ENCODE measurements around the gene RAG1. TPM values are rescaled to one million over a fixed set of nuclear protein-coding genes. Genes with fewer than 3 reads are reported as not detected.

The RAG1 gene
- total and polyA plus RNA-seq, 2 of the 8 experiments (the other 6 are each of a cell fraction or from before 2014, with no cell fraction given): 0.14 to 0.58 TPM

GRCh38 chr11:36588099-36588498 is 20.3 kb downstream of the RAG1 start:
- ChIA-PET CTCF (ENCODE audit: partially characterized antibody) (interaction anchor here (0.8 to 3.6 kb wide), 2 partner anchors 11 to 24 kb away, joined by 5 to 14 read pairs; no protein-coding TSS in a partner anchor), POLR2A (ENCODE audit: partially characterized antibody) (no interaction called here)
- no peak overlapping the region for H4K91ac ChIP-seq (replicated peaks; ENCODE audit: insufficient read length, low read length)
- H3K36me3 ChIP-seq (ENCODE audit: control insufficient read depth in 2 of 4, insufficient read depth in 4 of 4, low read length in 3 of 4): no peaks in the 10 kb centered on the region
- H2BK5ac ChIP-seq (ENCODE audit: low read depth, low read length): no peak overlapping the region
- H3K56ac ChIP-seq (replicated peaks; ENCODE audit: insufficient read length, low read depth, low read length): no peak overlapping the region
- no peak overlapping the region for H4K8ac ChIP-seq (ENCODE audit: extremely low read depth, insufficient read depth, low read length)
- no peak overlapping the region for H3K23ac ChIP-seq (ENCODE audit: insufficient read length)
- no peak overlapping the region for H3K4me3 ChIP-seq (ENCODE audit: extremely low read depth in 1 of 4, insufficient read depth in 2 of 4, low read depth in 3 of 4, low read length in 4 of 4)
- H3K14ac ChIP-seq (ENCODE audit: insufficient read length): no peak overlapping the region
- H3K27me3 ChIP-seq (replicated peaks in 1 of 4; ENCODE audit: control insufficient read depth in 3 of 4, extremely low read depth in 1 of 4, insufficient read depth in 3 of 4, low read length in 3 of 4): peaks cover 0 to 4% (median 2%) of the 10 kb centered on the region in 4 experiments; a peak in 4 of 7 replicates
- H2BK120ac ChIP-seq (replicated peaks; ENCODE audit: low read depth, low read length): no peak overlapping the region
- FAIRE-seq: no peak
- H3K9me3 ChIP-seq (ENCODE audit: insufficient read depth in 2 of 2, low read depth in 1 of 2, low read length in 1 of 2): no peaks in the 10 kb centered on the region
- no peaks in the 10 kb centered on the region for H3K79me1 ChIP-seq (ENCODE audit: low read depth, low read length)
- H2BK12ac ChIP-seq (ENCODE audit: low read depth, low read length): no peak overlapping the region
- H3K4ac ChIP-seq (replicated peaks; ENCODE audit: insufficient read length, low read depth, low read length): no peak overlapping the region
- H3K9ac ChIP-seq (replicated peaks in 1 of 4; ENCODE audit: extremely low read depth in 1 of 4, low read depth in 3 of 4, low read length in 3 of 4): no peak overlapping the region
- H2AK5ac ChIP-seq (ENCODE audit: low read depth, low read length): no peak overlapping the region
- H3K4me2 ChIP-seq (ENCODE audit: insufficient read depth in 1 of 2, low read depth in 2 of 2, low read length in 2 of 2): no peak overlapping the region
- H4K5ac ChIP-seq (ENCODE audit: insufficient read length, low read depth, low read length): no peak overlapping the region
- H4K20me1 ChIP-seq (replicated peaks in 1 of 2; ENCODE audit: control insufficient read depth in 1 of 2, insufficient read depth in 2 of 2, low read length in 2 of 2): no peaks in the 10 kb centered on the region
- H2BK15ac ChIP-seq (ENCODE audit: low read length): no peak overlapping the region
- no peak overlapping the region for H3K27ac ChIP-seq (ENCODE audit: low read depth, low read length)
- no peak for DNase-seq (ENCODE audit: low read depth in 1 of 2, low spot score in 2 of 2)
- H2BK20ac ChIP-seq (ENCODE audit: low read length): no peak overlapping the region
- 80% methylated on average over 1 of the region's 1 CpG; no CpG with 5 or more reads in 1 of the 2 experiments for WGBS, 2 experiments (ENCODE audit: extremely low coverage in 1 of 2, insufficient coverage in 1 of 2, insufficient read length in 1 of 2, insufficient replicate concordance in 2 of 2, low coverage in 1 of 2, low lambda C conversion rate in 2 of 2, missing lambda C conversion rate in 1 of 2)
- H3K79me2 ChIP-seq (ENCODE audit: control insufficient read depth in 1 of 2, insufficient read depth in 2 of 2, low read length in 2 of 2): no peaks in the 10 kb centered on the region
- H3K18ac ChIP-seq (ENCODE audit: extremely low read depth, low read length): no peak overlapping the region
- H3K23me2 ChIP-seq (ENCODE audit: low read depth, low read length): no peaks in the 10 kb centered on the region; the same call in 1 of the 2 replicates
- H3K4me1 ChIP-seq (replicated peaks in 1 of 4; ENCODE audit: control insufficient read depth in 3 of 4, insufficient read depth in 4 of 4, low read length in 3 of 4): no peaks in the 10 kb centered on the region
- no peak overlapping the region for H2AFZ ChIP-seq (ENCODE audit: low read length)
- TF ChIP-seq POLR2A (IDR thresholded peaks at IDR 0.05; ENCODE audit: control extremely low read depth in 1 of 2, low read depth in 2 of 2, low read length in 2 of 2) (no peak), EZH2 (IDR thresholded peaks at IDR 0.05; ENCODE audit: low read depth, low read length, severe bottlenecking) (no peak), SUZ12 (IDR thresholded peaks at IDR 0.05; ENCODE audit: low read length) (no peak), BCL11A (IDR thresholded peaks at IDR 0.05; ENCODE audit: low read depth in 2 of 2, low read length in 2 of 2) (no peak), MAX (IDR thresholded peaks at IDR 0.05) (no peak), CBX8 (IDR thresholded peaks at IDR 0.05; ENCODE audit: borderline replicate concordance, low read depth, low read length) (no peak), CHD2 (IDR thresholded peaks at IDR 0.05; ENCODE audit: low read length) (no peak), YY1 (IDR thresholded peaks at IDR 0.05; ENCODE audit: low read depth, low read length) (no peak), TEAD4 (IDR thresholded peaks at IDR 0.05; ENCODE audit: low read depth, low read length) (no peak), TAF7 (optimal IDR thresholded peaks at IDR 0.05; ENCODE audit: borderline replicate concordance, low read depth, low read length) (no peak), RXRA (IDR thresholded peaks at IDR 0.05; ENCODE audit: insufficient read depth, low read depth, low read length) (no peak), ZNF274 (IDR thresholded peaks at IDR 0.05; ENCODE audit: borderline replicate concordance, extremely low read depth, low read length) (no peak), EP300 (IDR thresholded peaks at IDR 0.05; ENCODE audit: borderline replicate concordance in 1 of 2, low read depth in 2 of 2, low read length in 2 of 2) (no peak)
